Measurements from ENCODE around the gene RASSF5.

The RASSF5 gene

GRCh38 chr1:206573319-206573718 is 66.0 kb downstream of the RASSF5 start:
- Histone ChIP-seq H3K9me3 (ENCODE audit: control insufficient read depth in 2 of 2, low read length in 2 of 2) (no peaks in the 10 kb centered on the region), H3K27ac (ENCODE audit: low read length) (no peak overlapping the region), H3K9ac (ENCODE audit: low read length in 2 of 2) (no peak overlapping the region), H3K4me1 (ENCODE audit: control insufficient read depth, insufficient read depth, low read length) (no peaks in the 10 kb centered on the region), H3K4me3 (ENCODE audit: low read length in 2 of 2) (no peak overlapping the region), H3K27me3 (ENCODE audit: control insufficient read depth in 1 of 2, insufficient read depth in 2 of 2, low read length in 2 of 2) (no peaks in the 10 kb centered on the region), H3K36me3 (ENCODE audit: control insufficient read depth in 2 of 2, insufficient read depth in 2 of 2, low read length in 2 of 2) (no peaks in the 10 kb centered on the region)

DNA sequence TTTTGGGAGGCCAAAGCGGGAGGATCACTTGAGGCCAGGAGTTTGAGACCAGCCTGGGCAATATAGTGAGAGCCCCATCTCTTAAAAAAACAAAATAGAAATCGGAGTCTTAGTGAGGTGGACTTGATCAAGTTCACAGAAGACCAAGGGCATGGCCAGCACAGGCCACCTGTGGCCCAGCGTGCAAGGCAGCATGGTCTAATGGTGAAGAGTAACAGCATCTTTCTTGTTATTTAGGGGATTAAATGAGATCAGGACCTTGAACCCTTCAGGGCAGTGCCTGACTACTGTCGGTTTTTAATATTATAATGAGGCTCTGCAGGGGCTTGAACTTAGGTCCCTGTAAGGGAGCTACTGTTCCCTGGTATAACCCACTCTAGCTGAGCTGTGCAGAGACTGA is 66.4 kb downstream of the RASSF5 start:
- Histone ChIP-seq H3K4me3 (ENCODE audit: low read length in 2 of 2) (no peak overlapping the region), H3K27me3 (ENCODE audit: control insufficient read depth in 1 of 2, insufficient read depth in 2 of 2, low read length in 2 of 2) (no peaks in the 10 kb centered on the region), H3K9me3 (ENCODE audit: control insufficient read depth in 2 of 2, low read length in 2 of 2) (no peaks in the 10 kb centered on the region), H3K27ac (ENCODE audit: low read length) (no peak overlapping the region), H3K4me1 (ENCODE audit: control insufficient read depth, insufficient read depth, low read length) (no peaks in the 10 kb centered on the region), H3K36me3 (ENCODE audit: control insufficient read depth in 2 of 2, insufficient read depth in 2 of 2, low read length in 2 of 2) (no peaks in the 10 kb centered on the region), H3K9ac (ENCODE audit: low read length in 2 of 2) (no peak overlapping the region)

GRCh38 chr1:206575165-206575893 is 68.0 kb downstream of the RASSF5 start:
- Histone ChIP-seq H3K27ac (ENCODE audit: low read length) (no peak overlapping the region), H3K36me3 (ENCODE audit: control insufficient read depth in 2 of 2, insufficient read depth in 2 of 2, low read length in 2 of 2) (peaks cover 0 to 2% of the 10 kb centered on the region in 2 donors), H3K4me3 (ENCODE audit: low read length in 2 of 2) (no peak overlapping the region), H3K4me1 (ENCODE audit: control insufficient read depth, insufficient read depth, low read length) (no peaks in the 10 kb centered on the region), H3K9me3 (ENCODE audit: control insufficient read depth in 2 of 2, low read length in 2 of 2) (no peaks in the 10 kb centered on the region), H3K27me3 (ENCODE audit: control insufficient read depth in 1 of 2, insufficient read depth in 2 of 2, low read length in 2 of 2) (no peaks in the 10 kb centered on the region), H3K9ac (ENCODE audit: low read length in 2 of 2) (no peak overlapping the region)

DNA sequence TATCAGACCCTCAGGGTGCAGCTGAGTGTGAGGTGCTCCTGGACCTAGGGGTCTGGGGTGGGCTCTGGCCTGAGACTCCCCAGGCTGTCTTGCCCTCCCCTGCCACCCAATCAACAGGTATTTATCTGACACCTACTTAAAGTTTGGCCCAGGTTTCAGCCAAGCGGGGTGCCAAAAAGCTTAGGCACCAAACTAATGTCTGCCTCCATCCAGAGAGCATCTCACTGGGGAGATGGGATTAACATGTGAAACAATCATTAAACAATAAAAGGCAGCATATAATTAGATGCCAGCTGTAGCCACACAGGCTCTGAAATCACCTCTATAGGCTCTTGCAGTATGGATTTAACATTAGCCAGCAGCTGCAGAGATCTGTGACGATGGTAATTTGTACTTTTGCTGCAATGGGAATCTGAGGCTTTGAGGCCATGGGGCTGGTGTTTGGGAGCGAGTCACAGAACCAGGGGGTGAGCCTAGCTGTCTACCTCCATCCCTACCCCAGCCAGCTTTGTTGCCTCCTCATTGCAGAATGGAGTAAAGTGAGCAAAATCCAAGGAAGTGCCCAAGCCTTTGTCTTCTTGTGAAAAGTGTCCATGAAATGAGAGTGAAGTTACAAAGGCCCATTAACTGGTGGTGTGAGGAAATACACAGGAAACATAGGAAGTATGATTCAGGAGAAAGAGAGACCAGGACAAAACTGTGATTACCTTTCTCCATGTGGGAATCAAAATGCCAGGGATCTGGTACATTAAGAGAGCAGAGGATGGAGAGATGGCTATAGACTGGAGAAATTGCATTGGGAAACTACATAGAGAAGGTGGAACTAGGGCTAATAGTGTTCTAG is 68.8 kb downstream of the RASSF5 start:
- Histone ChIP-seq H3K9me3 (ENCODE audit: control insufficient read depth in 2 of 2, low read length in 2 of 2) (no peaks in the 10 kb centered on the region), H3K4me1 (ENCODE audit: control insufficient read depth, insufficient read depth, low read length) (no peaks in the 10 kb centered on the region), H3K36me3 (ENCODE audit: control insufficient read depth in 2 of 2, insufficient read depth in 2 of 2, low read length in 2 of 2) (peaks cover 0 to 2% of the 10 kb centered on the region in 2 donors), H3K4me3 (ENCODE audit: low read length in 2 of 2) (no peak overlapping the region), H3K9ac (ENCODE audit: low read length in 2 of 2) (no peak overlapping the region), H3K27ac (ENCODE audit: low read length) (no peak overlapping the region), H3K27me3 (ENCODE audit: control insufficient read depth in 1 of 2, insufficient read depth in 2 of 2, low read length in 2 of 2) (no peaks in the 10 kb centered on the region)

GRCh38 chr1:206577626-206578025 is 70.3 kb downstream of the RASSF5 start:
- no peaks in the 10 kb centered on the region for H3K4me1 ChIP-seq (ENCODE audit: control insufficient read depth, insufficient read depth, low read length)
- no peak overlapping the region for H3K4me3 ChIP-seq (ENCODE audit: low read length in 2 of 2)
- no peak overlapping the region for H3K27ac ChIP-seq (ENCODE audit: low read length)
- no peaks in the 10 kb centered on the region for H3K9me3 ChIP-seq (ENCODE audit: control insufficient read depth in 2 of 2, low read length in 2 of 2)
- H3K27me3 ChIP-seq (ENCODE audit: control insufficient read depth in 1 of 2, insufficient read depth in 2 of 2, low read length in 2 of 2) = no peaks in the 10 kb centered on the region
- H3K36me3 ChIP-seq (ENCODE audit: control insufficient read depth in 2 of 2, insufficient read depth in 2 of 2, low read length in 2 of 2) = peaks cover 0 to 3% of the 10 kb centered on the region in 2 donors
- H3K9ac ChIP-seq (ENCODE audit: low read length in 2 of 2) = no peak overlapping the region

GRCh38 chr1:206578068-206578977 is 71.0 kb downstream of the RASSF5 start:
- Histone ChIP-seq H3K4me3 (ENCODE audit: low read length in 2 of 2) (no peak overlapping the region), H3K27ac (ENCODE audit: low read length) (no peak overlapping the region), H3K9me3 (ENCODE audit: control insufficient read depth in 2 of 2, low read length in 2 of 2) (no peaks in the 10 kb centered on the region), H3K36me3 (ENCODE audit: control insufficient read depth in 2 of 2, insufficient read depth in 2 of 2, low read length in 2 of 2) (peaks cover 0 to 4% of the 10 kb centered on the region in 2 donors), H3K9ac (ENCODE audit: low read length in 2 of 2) (no peak overlapping the region), H3K4me1 (ENCODE audit: control insufficient read depth, insufficient read depth, low read length) (no peaks in the 10 kb centered on the region), H3K27me3 (ENCODE audit: control insufficient read depth in 1 of 2, insufficient read depth in 2 of 2, low read length in 2 of 2) (no peaks in the 10 kb centered on the region)

- Histone ChIP-seq H3K27ac (ENCODE audit: low read length) (no peak overlapping the region), H3K36me3 (ENCODE audit: control insufficient read depth in 2 of 2, insufficient read depth in 2 of 2, low read length in 2 of 2) (peaks cover 0 to 4% of the 10 kb centered on the region in 2 donors), H3K9me3 (ENCODE audit: control insufficient read depth in 2 of 2, low read length in 2 of 2) (no peaks in the 10 kb centered on the region), H3K4me1 (ENCODE audit: control insufficient read depth, insufficient read depth, low read length) (no peaks in the 10 kb centered on the region), H3K9ac (ENCODE audit: low read length in 2 of 2) (no peak overlapping the region), H3K4me3 (ENCODE audit: low read length in 2 of 2) (no peak overlapping the region), H3K27me3 (ENCODE audit: control insufficient read depth in 1 of 2, insufficient read depth in 2 of 2, low read length in 2 of 2) (no peaks in the 10 kb centered on the region)
These were observed 71.6 kb downstream of the RASSF5 start for GRCh38 chr1:206578978-206579374.

DNA sequence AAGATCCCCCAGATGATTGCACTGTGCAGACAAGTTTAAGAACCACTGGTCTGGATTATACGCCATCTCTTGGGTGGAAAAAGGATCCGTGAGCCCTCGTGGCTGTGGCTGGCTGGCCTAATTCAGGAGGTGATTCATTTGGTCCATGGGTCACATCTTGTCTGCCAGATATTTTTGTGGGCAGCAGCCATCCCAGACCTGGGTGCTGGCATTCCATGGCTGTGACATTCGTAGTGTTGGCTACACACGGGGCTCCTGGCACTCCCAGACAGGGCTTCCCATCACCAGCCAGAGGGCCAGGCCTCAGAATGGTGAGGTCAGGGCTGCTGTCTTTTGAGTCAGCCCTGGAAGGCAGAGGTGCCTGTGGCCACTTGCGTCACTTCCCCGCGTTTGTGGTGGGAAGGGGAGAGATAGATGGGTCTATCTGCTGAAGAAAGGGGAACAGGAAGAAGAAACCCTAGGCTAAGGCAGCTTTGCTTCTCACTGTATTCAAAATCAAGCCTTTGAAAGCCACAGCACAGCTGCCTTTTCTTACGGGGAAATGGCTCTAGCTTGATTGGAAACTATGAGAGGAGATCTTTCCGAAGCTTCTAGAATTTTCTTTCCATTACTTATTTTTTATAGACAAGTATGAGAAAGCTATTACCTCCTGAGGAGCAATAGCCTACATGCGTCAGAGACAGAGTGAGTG is 72.6 kb downstream of the RASSF5 start:
- peak overlapping the region; percentile 18 for H3K27ac ChIP-seq (ENCODE audit: low read length)
- H3K9ac ChIP-seq (ENCODE audit: low read length in 2 of 2) = peak overlapping the region in 1 of 2 donors; percentile 29

DNA sequence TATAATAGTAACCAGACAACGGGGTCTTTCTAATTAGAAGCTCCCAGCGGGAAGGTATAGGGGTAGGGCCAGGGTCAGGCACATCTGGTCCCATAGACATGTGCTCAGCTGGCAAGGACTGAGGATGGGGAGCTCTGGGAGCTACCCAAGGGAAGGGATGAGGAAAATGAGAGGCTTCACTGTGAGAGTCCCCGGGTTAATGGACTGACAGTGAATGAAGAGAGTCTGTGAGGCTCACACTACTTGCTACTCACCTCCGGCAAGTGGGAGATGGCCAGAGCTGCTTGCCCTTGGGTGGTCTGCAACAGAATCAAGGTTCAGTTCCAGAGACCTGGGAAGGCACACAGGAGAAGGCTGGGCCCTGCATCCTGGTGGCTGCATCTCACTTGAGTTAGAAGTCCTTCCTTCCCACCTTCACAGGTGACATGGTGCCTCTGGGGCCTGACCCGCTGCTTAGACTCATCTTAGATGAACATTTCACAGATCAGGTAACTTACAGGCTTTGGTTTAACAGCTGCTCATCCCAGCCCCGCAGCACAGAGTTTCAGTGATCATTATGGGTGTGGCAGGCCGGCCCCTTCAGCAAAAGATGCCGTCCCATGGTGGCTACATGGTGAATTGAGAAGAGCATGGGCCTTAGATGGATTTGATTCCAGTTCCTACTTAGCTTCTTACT is 73.2 kb downstream of the RASSF5 start:
- Histone ChIP-seq H3K27me3 (ENCODE audit: control insufficient read depth in 1 of 2, insufficient read depth in 2 of 2, low read length in 2 of 2) (no peaks in the 10 kb centered on the region), H3K27ac (ENCODE audit: low read length) (peak overlapping the region; percentile 18), H3K36me3 (ENCODE audit: control insufficient read depth in 2 of 2, insufficient read depth in 2 of 2, low read length in 2 of 2) (peaks cover 0 to 5% of the 10 kb centered on the region in 2 donors), H3K4me1 (ENCODE audit: control insufficient read depth, insufficient read depth, low read length) (no peaks in the 10 kb centered on the region), H3K9me3 (ENCODE audit: control insufficient read depth in 2 of 2, low read length in 2 of 2) (no peaks in the 10 kb centered on the region), H3K9ac (ENCODE audit: low read length in 2 of 2) (no peak overlapping the region), H3K4me3 (ENCODE audit: low read length in 2 of 2) (no peak overlapping the region)

More for the DNA sequence above, 72.6 kb downstream of the RASSF5 start:
- Histone ChIP-seq H3K4me3 (ENCODE audit: low read length in 2 of 2) (no peak overlapping the region), H3K9me3 (ENCODE audit: control insufficient read depth in 2 of 2, low read length in 2 of 2) (no peaks in the 10 kb centered on the region), H3K4me1 (ENCODE audit: control insufficient read depth, insufficient read depth, low read length) (no peaks in the 10 kb centered on the region), H3K27me3 (ENCODE audit: control insufficient read depth in 1 of 2, insufficient read depth in 2 of 2, low read length in 2 of 2) (no peaks in the 10 kb centered on the region), H3K36me3 (ENCODE audit: control insufficient read depth in 2 of 2, insufficient read depth in 2 of 2, low read length in 2 of 2) (peaks cover 0 to 4% of the 10 kb centered on the region in 2 donors)

Measured in stomach smooth muscle (tissue), 2 donors.